WTC11 (cell line): ENCODE results near the gene LZTS2. TPM values are rescaled to one million over a fixed set of nuclear protein-coding genes. Genes with fewer than 3 reads are reported as not detected.

ENCODE experiments used
- ATAC-seq: fragments of 200-7000 bp; cut with Tn5 transposase; 2 replicates; pipeline ENCODE4 v1.10.0; 2021; ENCODE audit warnings: mild to moderate bottlenecking, moderate library complexity
- CTCF ChIA-PET: fragments of 300-600 bp; sonication (Branson Sonifier 250); formaldehyde crosslinking; loops from one replicate; lab custom pipeline; 2021; ENCODE audit warnings: antibody characterized with exemption; lab: Charles Lee
- POLR2A ChIA-PET: fragments of 350-600 bp; sonication (Branson Sonifier 250); formaldehyde crosslinking; loops from one replicate; lab custom pipeline; 2021; ENCODE audit warnings: antibody characterized with exemption; lab: Charles Lee
- DNase-seq: peaks from one replicate; pipeline ENCODE4 v3.0.0; 2021; ENCODE audit warnings: low spot score
- H3K27ac Mint-ChIP-seq: 2 replicates; pipeline ENCODE4 v1.8.0; 2021; ENCODE audit warnings: mixed read lengths
- H3K27me3 Mint-ChIP-seq: 2 replicates; pipeline ENCODE4 v1.8.0; 2021; ENCODE audit warnings: low read depth, mild to moderate bottlenecking, moderate library complexity, mixed read lengths
- H3K36me3 Mint-ChIP-seq: 2 replicates; pipeline ENCODE4 v1.8.0; 2021; ENCODE audit warnings: mixed read lengths
- H3K4me1 Mint-ChIP-seq: 2 replicates; pipeline ENCODE4 v1.8.0; 2022; ENCODE audit warnings: mixed read lengths
- H3K4me3 Mint-ChIP-seq: 2 replicates; pipeline ENCODE4 v1.8.0; 2021; ENCODE audit warnings: mild to moderate bottlenecking, moderate library complexity, mixed read lengths
- H3K9me3 Mint-ChIP-seq: 2 replicates; pipeline ENCODE4 v1.8.0; 2021; ENCODE audit warnings: mixed read lengths
- ARID4B ChIP-seq: sonication (generic); formaldehyde crosslinking; IDR thresholded peaks from 2 replicates; pipeline ENCODE4 v1.8.0; 2023; ENCODE audit warnings: missing genetic modification reagents, mild to moderate bottlenecking, borderline replicate concordance
- ATF1 ChIP-seq: sonication (generic); formaldehyde crosslinking; IDR thresholded peaks from 2 replicates; pipeline ENCODE4 v1.8.1; 2023; ENCODE audit warnings: mild to moderate bottlenecking, moderate library complexity, missing genetic modification reagents
- ATF3 ChIP-seq: sonication (generic); formaldehyde crosslinking; conservative IDR thresholded peaks from 2 replicates; pipeline ENCODE4 v1.8.1; 2022; ENCODE audit warnings: mild to moderate bottlenecking, missing genetic modification reagents
- CDX4 ChIP-seq: fragments of 250-450 bp; sonication (Bioruptor Pico); IDR thresholded peaks from 2 replicates; pipeline ENCODE4 v1.9.0; 2021; ENCODE audit warnings: moderate library complexity, mild to moderate bottlenecking, inconsistent platforms, borderline replicate concordance
- FOXK1 ChIP-seq: sonication (generic); formaldehyde crosslinking; IDR thresholded peaks from 2 replicates; pipeline ENCODE4 v1.8.0; 2022; ENCODE audit warnings: mild to moderate bottlenecking, moderate library complexity, missing genetic modification reagents
- GRHL2 ChIP-seq: fragments of 250-450 bp; sonication (Bioruptor Pico); IDR thresholded peaks from 2 replicates; pipeline ENCODE4 v1.8.0; 2022; ENCODE audit warnings: mild to moderate bottlenecking, moderate library complexity; ENCODE audit not compliant: insufficient replicate concordance, severe bottlenecking
- HMGXB4 ChIP-seq: sonication (generic); formaldehyde crosslinking; IDR thresholded peaks from 2 replicates; pipeline ENCODE4 v1.8.1; 2023; ENCODE audit warnings: mild to moderate bottlenecking, moderate library complexity, missing genetic modification reagents
- IRF1 ChIP-seq: sonication (generic); formaldehyde crosslinking; IDR thresholded peaks from 2 replicates; pipeline ENCODE4 v1.8.0; 2023; ENCODE audit warnings: missing genetic modification reagents
- JUN ChIP-seq: sonication (generic); formaldehyde crosslinking; IDR thresholded peaks from 2 replicates; pipeline ENCODE4 v1.8.0; 2023; ENCODE audit warnings: mild to moderate bottlenecking, missing genetic modification reagents
- MAX ChIP-seq: sonication (generic); formaldehyde crosslinking; IDR thresholded peaks from 2 replicates; pipeline ENCODE4 v1.8.0; 2022; ENCODE audit warnings: mild to moderate bottlenecking, missing genetic modification reagents
- NR1H2 ChIP-seq: sonication (generic); formaldehyde crosslinking; IDR thresholded peaks from 2 replicates; pipeline ENCODE4 v1.9.0; 2021; ENCODE audit warnings: mild to moderate bottlenecking, moderate library complexity, missing genetic modification reagents
- NR3C1 ChIP-seq: sonication (generic); formaldehyde crosslinking; conservative IDR thresholded peaks from 2 replicates; pipeline ENCODE4 v1.8.1; 2023; ENCODE audit warnings: low read depth, mild to moderate bottlenecking, missing genetic modification reagents
- PRDM15 ChIP-seq: sonication (generic); formaldehyde crosslinking; IDR thresholded peaks from 2 replicates; pipeline ENCODE4 v1.8.0; 2022; ENCODE audit warnings: missing genetic modification reagents
- RORB ChIP-seq: fragments of 250-450 bp; sonication (Bioruptor Pico); IDR thresholded peaks from 2 replicates; pipeline ENCODE4 v1.9.0; 2021; ENCODE audit warnings: mild to moderate bottlenecking
- STAT6 ChIP-seq: sonication (generic); formaldehyde crosslinking; conservative IDR thresholded peaks from 2 replicates; pipeline ENCODE4 v1.8.1; 2023; ENCODE audit warnings: mild to moderate bottlenecking, low read depth, missing genetic modification reagents, moderate library complexity
- TP53 ChIP-seq: sonication (generic); formaldehyde crosslinking; IDR thresholded peaks from 2 replicates; pipeline ENCODE4 v1.8.1; 2023; ENCODE audit warnings: mild to moderate bottlenecking, missing genetic modification reagents
- ZNF232 ChIP-seq: sonication (generic); formaldehyde crosslinking; IDR thresholded peaks from 2 replicates; pipeline ENCODE4 v1.8.0; 2022; ENCODE audit warnings: mild to moderate bottlenecking, missing genetic modification reagents
- ZNF281 ChIP-seq: sonication (generic); formaldehyde crosslinking; IDR thresholded peaks from 2 replicates; pipeline ENCODE4 v1.8.0; 2023; ENCODE audit warnings: mild to moderate bottlenecking, missing genetic modification reagents
- ZNF416 ChIP-seq: fragments of 250-450 bp; sonication (Bioruptor Pico); IDR thresholded peaks from 2 replicates; pipeline ENCODE4 v1.9.0; 2021; ENCODE audit warnings: mild to moderate bottlenecking, inconsistent platforms
- total RNA-seq: library from RNA; stranded (reverse); gene quantifications from 3 replicates; pipeline ENCODE4 v1.2.3, GENCODE V29; 2021

The LZTS2 gene
- total RNA-seq, 1 experiment from 2014 or later = 84.6 TPM

- TF ChIP-seq ARID4B (CRISPR knock-in tag) (no peak), NR1H2 (CRISPR knock-in tag) (no peak), ZNF416 (no peak), JUN (CRISPR knock-in tag) (no peak), IRF1 (no peak), NR3C1 (CRISPR knock-in tag) (no peak), ZNF232 (CRISPR knock-in tag) (no peak), ATF3 (CRISPR knock-in tag) (no peak), ZNF281 (no peak), GRHL2 (CRISPR knock-in tag) (no peak), RORB (CRISPR knock-in tag) (no peak)
Measured at GRCh38 chr10:101015582-101015973, 16.0 kb downstream of the LZTS2 start (continued).

- Mint-ChIP-seq H3K4me3 (no peak overlapping the region), H3K4me1 (peaks cover 25% of the 10 kb centered on the region), H3K36me3 (no peaks in the 10 kb centered on the region), H3K9me3 (no peaks in the 10 kb centered on the region), H3K27me3 (peaks cover 61% of the 10 kb centered on the region), H3K27ac (no peak overlapping the region; the same call in 1 of the 2 replicates)
- ATAC-seq (no peak), DNase-seq (no peak)
- CTCF ChIA-PET = interaction anchor here (0.9 to 6.7 kb wide), 10 partner anchors 13 to 125 kb away, joined by 3 to 277 read pairs (median 29); partner anchors contain the start of genes KAZALD1, LZTS2, MRPL43 and PDZD7
- POLR2A ChIA-PET = no interaction called here
- TF ChIP-seq ATF1 (CRISPR knock-in tag) (no peak), HMGXB4 (CRISPR knock-in tag) (no peak), ZNF232 (CRISPR knock-in tag) (no peak), CDX4 (CRISPR knock-in tag) (no peak), TP53 (CRISPR knock-in tag) (no peak), STAT6 (CRISPR knock-in tag) (no peak), MAX (CRISPR knock-in tag) (no peak), FOXK1 (CRISPR knock-in tag) (no peak), PRDM15 (CRISPR knock-in tag) (no peak)
Measured at GRCh38 chr10:101016814-101017213, 17.2 kb downstream of the LZTS2 start.
